Ascending aorta (tissue), 2 donors: ENCODE measurements around the gene SSR1. TPM values are rescaled to one million over a fixed set of nuclear protein-coding genes. Genes with fewer than 3 reads are reported as not detected.
"Not testable (repeated sequence)": the region's sequence is repeated elsewhere in the genome, so short reads cannot be mapped to it uniquely, and the experiment has no call there.

Experiments used
- DNase-seq, 2 donors: peaks; one replicate each; pipeline ENCODE4 v3.0.0-alpha.2; 2019; ENCODE audit warnings: low spot score in 2 of 2
- H3K27ac ChIP-seq, 2 donors: fragments of 200-600 bp; sonication (generic); one replicate each; pipeline ENCODE4 v1.5.1; 2016 to 2017; ENCODE audit warnings: mild to moderate bottlenecking in 1 of 2
- H3K27me3 ChIP-seq: fragments of 200-600 bp; sonication (generic); one replicate; pipeline ENCODE4 v1.5.1; 2017
- H3K36me3 ChIP-seq, 2 donors: fragments of 200-600 bp; sonication (generic); one replicate each; pipeline ENCODE4 v1.5.1; 2016
- H3K4me1 ChIP-seq, 2 donors: fragments of 200-600 bp; sonication (generic); one replicate each; pipeline ENCODE4 v1.5.1; 2016 to 2017; ENCODE audit warnings: mild to moderate bottlenecking in 1 of 2
- H3K4me3 ChIP-seq, 2 donors: fragments of 200-600 bp; sonication (generic); one replicate each; pipeline ENCODE4 v1.5.1; 2016 to 2017; ENCODE audit warnings: mild to moderate bottlenecking in 1 of 2
- H3K9me3 ChIP-seq, 2 donors: fragments of 200-600 bp; sonication (generic); one replicate each; pipeline ENCODE4 v1.5.1; 2016
- CTCF ChIP-seq, 3 experiments: fragments of 200-600 bp in 2 of 3; fragments of 450-650 bp in 1 of 3; sonication (generic) in 2 of 3; IDR thresholded peaks; one replicate each; pipeline ENCODE4 v1.5.1; 2016 to 2019; ENCODE audit warnings: antibody characterized with exemption in 3 of 3, mild to moderate bottlenecking in 1 of 3, moderate library complexity in 1 of 3
- intact Hi-C: fragments of 100-400 bp; cut with DNase I; formaldehyde crosslinking; loops from one replicate; pipeline ENCODE4 v1.15.1; 2023
- total RNA-seq: library from RNA; depleted of rRNA; stranded (reverse); fragments of >200 nt; gene quantifications from one replicate; pipeline ENCODE4 v1.1.0, GENCODE V29; 2016

Gene SSR1
- 46.4 TPM for total RNA-seq

GRCh38 chr6:7312616-7313504, at the start of gene SSR1:
Gene SSR1 (minus strand): TSS chr6:7313199. CDS start chr6:7313120, 79 bp downstream.
- intact Hi-C loops: loop anchor here (1.0 to 10.0 kb wide), 3 partner anchors 76 to 752 kb away; partner anchors contain the start of genes BLOC1S5, CAGE1, RIOK1 and SNRNP48
- peak; percentile 94 to 99 for DNase-seq
- Histone ChIP-seq H3K27ac (peak within 1 kb of the TSS; percentile 93 to 98), H3K4me1 (peaks cover 4 to 20% of the 10 kb centered on the region in 2 donors), H3K36me3 (peaks cover 15 to 20% of the 10 kb centered on the region in 2 donors), H3K4me3 (peak within 1 kb of the TSS; percentile 69 to 99), H3K27me3 (no peaks in the 10 kb centered on the region), H3K9me3 (no peaks in the 10 kb centered on the region)
- TF ChIP-seq CTCF (IDR thresholded peaks at IDR 0.05): no peak

- intact Hi-C loops, H3K4me3 ChIP-seq, H3K27me3 ChIP-seq, H3K36me3 ChIP-seq, H3K27ac ChIP-seq, H3K4me1 ChIP-seq, H3K9me3 ChIP-seq, DNase-seq: not testable (repeated sequence)
Measured at GRCh38 chr6:7351916-7352315, 38.9 kb upstream of the SSR1 start.

- H3K4me1 ChIP-seq, H3K4me3 ChIP-seq, H3K27ac ChIP-seq, H3K27me3 ChIP-seq, H3K9me3 ChIP-seq, H3K36me3 ChIP-seq, DNase-seq, intact Hi-C loops: not testable (repeated sequence)
Measured at GRCh38 chr6:7350591-7350990, 37.6 kb upstream of the SSR1 start.

- H3K4me3 ChIP-seq, intact Hi-C loops, H3K27me3 ChIP-seq, H3K36me3 ChIP-seq, H3K27ac ChIP-seq, DNase-seq, H3K9me3 ChIP-seq, H3K4me1 ChIP-seq: not testable (repeated sequence)
Measured at GRCh38 chr6:7347551-7347997, 34.6 kb upstream of the SSR1 start.

- H3K4me1 ChIP-seq, H3K9me3 ChIP-seq, H3K36me3 ChIP-seq, DNase-seq, H3K27me3 ChIP-seq, H3K4me3 ChIP-seq, intact Hi-C loops, H3K27ac ChIP-seq: not testable (repeated sequence)
Measured at GRCh38 chr6:7344773-7345450, 31.9 kb upstream of the SSR1 start.

- TF ChIP-seq CTCF (IDR thresholded peaks at IDR 0.05): no peak
- no peaks in the 10 kb centered on the region for H3K36me3 ChIP-seq
- no peak for DNase-seq
- H3K27ac ChIP-seq: no peak overlapping the region
- no peaks in the 10 kb centered on the region for H3K27me3 ChIP-seq
- no peaks in the 10 kb centered on the region for H3K9me3 ChIP-seq
- H3K4me1 ChIP-seq: no peaks in the 10 kb centered on the region
- intact Hi-C loops: no loop called here
- H3K4me3 ChIP-seq: no peak overlapping the region
Measured at GRCh38 chr6:7343546-7344475, 30.8 kb upstream of the SSR1 start.

GRCh38 chr6:7341989-7342742, 29.2 kb upstream of the SSR1 start:
- Histone ChIP-seq H3K36me3 (no peaks in the 10 kb centered on the region), H3K27ac (no peak overlapping the region), H3K4me3 (no peak overlapping the region), H3K9me3 (no peaks in the 10 kb centered on the region), H3K4me1 (no peaks in the 10 kb centered on the region), H3K27me3 (no peaks in the 10 kb centered on the region)
- DNase-seq: no peak
- intact Hi-C loops: no loop called here
- TF ChIP-seq CTCF (IDR thresholded peaks at IDR 0.05): no peak
